HEK293 (cell line): Measurements from ENCODE around the gene RPS19.
"Not testable (repeated sequence)": the region's sequence is repeated elsewhere in the genome, so short reads cannot be mapped to it uniquely, and the experiment has no call there.

ENCODE experiments used
- CTCF ChIA-PET: fragments of 350-600 bp; formaldehyde crosslinking; extraction: SDS; loops from one replicate; lab custom pipeline; 2021; ENCODE audit warnings: antibody characterized with exemption; lab: Yijun Ruan, JAX
- POLR2A ChIA-PET: fragments of 300-600 bp; formaldehyde crosslinking; extraction: SDS; loops from one replicate; lab custom pipeline; 2020; ENCODE audit warnings: antibody characterized with exemption, inconsistent platforms; lab: Yijun Ruan, JAX
- H3K27ac ChIP-seq: fragments of 200-500 bp; sonication (Bioruptor generic); 2 replicates; pipeline ENCODE4 v1.5.1; 2014; ENCODE audit warnings: low read depth, low read length, control low read depth, inconsistent platforms; ENCODE audit errors: extremely low read depth
- H3K36me3 ChIP-seq, 2 experiments: fragments of 200-500 bp in 1 of 2; sonication (Bioruptor generic) in 1 of 2; 1 replicate in 1 of 2; 2 replicates in 1 of 2; pipeline ENCODE4 v1.5.1; 2014 to 2017; ENCODE audit warnings: inconsistent platforms in 2 of 2, low read length in 2 of 2; ENCODE audit not compliant: control insufficient read depth in 2 of 2, insufficient read depth in 1 of 2
- H3K4me1 ChIP-seq: fragments of 200-500 bp; sonication (Bioruptor generic); 2 replicates; pipeline ENCODE4 v1.5.1; 2014; ENCODE audit warnings: mild to moderate bottlenecking, low read length, inconsistent platforms; ENCODE audit not compliant: control insufficient read depth, insufficient read depth
- H3K4me3 ChIP-seq: 2 replicates; pipeline ENCODE4 v1.5.1; 2011; ENCODE audit warnings: low read depth, mild to moderate bottlenecking, control low read depth, low read length, moderate library complexity
- H3K9me3 ChIP-seq: fragments of 200-500 bp; sonication (Bioruptor generic); 2 replicates; pipeline ENCODE4 v1.5.1; 2014; ENCODE audit warnings: low read depth, low read length, inconsistent platforms; ENCODE audit not compliant: control insufficient read depth, insufficient read depth
- BCL11B ChIP-seq: fragments of 450-650 bp; formaldehyde crosslinking; IDR thresholded peaks from 2 replicates; pipeline ENCODE4 v1.5.1; 2016; ENCODE audit warnings: low read depth, missing biosample characterization, missing genetic modification characterization
- HIC1 ChIP-seq: fragments of 450-650 bp; formaldehyde crosslinking; IDR thresholded peaks from 2 replicates; pipeline ENCODE4 v1.5.1; 2016; ENCODE audit warnings: missing biosample characterization, missing genetic modification characterization
- HOXC10 ChIP-seq: sonication (generic); formaldehyde crosslinking; IDR thresholded peaks from 2 replicates; pipeline ENCODE4 v1.8.1; 2023; ENCODE audit warnings: mild to moderate bottlenecking, missing genetic modification reagents
- KLF16 ChIP-seq: fragments of 450-650 bp; formaldehyde crosslinking; IDR thresholded peaks from 2 replicates; pipeline ENCODE4 v1.5.1; 2017; ENCODE audit warnings: missing biosample characterization, missing genetic modification characterization
- KLF7 ChIP-seq: fragments of 450-650 bp; formaldehyde crosslinking; IDR thresholded peaks from 2 replicates; pipeline ENCODE4 v1.5.1; 2016; ENCODE audit warnings: missing biosample characterization, missing genetic modification characterization, borderline replicate concordance
- PBX3 ChIP-seq: sonication (generic); formaldehyde crosslinking; IDR thresholded peaks from 2 replicates; pipeline ENCODE4 v1.8.1; 2022; ENCODE audit warnings: mild to moderate bottlenecking, moderate library complexity, missing genetic modification reagents
- ZBTB10 ChIP-seq: fragments of 450-650 bp; formaldehyde crosslinking; IDR thresholded peaks from 2 replicates; pipeline ENCODE4 v1.5.1; 2016; ENCODE audit warnings: missing biosample characterization, missing genetic modification characterization
- ZBTB17 ChIP-seq: fragments of 450-650 bp; formaldehyde crosslinking; IDR thresholded peaks from 2 replicates; pipeline ENCODE4 v1.5.1; 2016; ENCODE audit warnings: missing biosample characterization, missing genetic modification characterization
- ZBTB20 ChIP-seq: fragments of 450-650 bp; formaldehyde crosslinking; IDR thresholded peaks from 2 replicates; pipeline ENCODE4 v1.5.1; 2016; ENCODE audit warnings: missing biosample characterization, missing genetic modification characterization
- ZNF248 ChIP-seq: fragments of 450-650 bp; formaldehyde crosslinking; IDR thresholded peaks from 2 replicates; pipeline ENCODE4 v1.5.1; 2017; ENCODE audit warnings: missing biosample characterization, missing genetic modification characterization
- ZNF391 ChIP-seq: fragments of 450-650 bp; formaldehyde crosslinking; IDR thresholded peaks from 2 replicates; pipeline ENCODE4 v1.5.1; 2016; ENCODE audit warnings: low read depth, missing biosample characterization, missing genetic modification characterization, borderline replicate concordance
- ZNF544 ChIP-seq: fragments of 450-650 bp; formaldehyde crosslinking; IDR thresholded peaks from 2 replicates; pipeline ENCODE4 v1.5.0; 2017; ENCODE audit warnings: missing biosample characterization, missing genetic modification characterization
- ZNF549 ChIP-seq: fragments of 450-650 bp; IDR thresholded peaks from 2 replicates; pipeline ENCODE4 v1.5.1; 2018; ENCODE audit warnings: missing biosample characterization, missing genetic modification characterization, mild to moderate bottlenecking, inconsistent platforms, moderate library complexity
- ZNF629 ChIP-seq: fragments of 450-650 bp; formaldehyde crosslinking; IDR thresholded peaks from 2 replicates; pipeline ENCODE4 v1.5.1; 2017; ENCODE audit warnings: missing biosample characterization, missing genetic modification characterization
- ZNF639 ChIP-seq: fragments of 450-650 bp; formaldehyde crosslinking; IDR thresholded peaks from 2 replicates; pipeline ENCODE4 v1.5.1; 2016; ENCODE audit warnings: missing biosample characterization, missing genetic modification characterization
- ZNF645 ChIP-seq: fragments of 450-650 bp; formaldehyde crosslinking; IDR thresholded peaks from 2 replicates; pipeline ENCODE4; 2016; ENCODE audit warnings: missing biosample characterization, missing genetic modification characterization
- ZNF654 ChIP-seq: fragments of 450-650 bp; formaldehyde crosslinking; IDR thresholded peaks from 2 replicates; pipeline ENCODE4 v1.5.1; 2016; ENCODE audit warnings: low read depth, missing biosample characterization, missing genetic modification characterization
- ZSCAN5A ChIP-seq: fragments of 450-650 bp; formaldehyde crosslinking; IDR thresholded peaks from 2 replicates; pipeline ENCODE4 v1.5.1; 2016; ENCODE audit warnings: missing biosample characterization, missing genetic modification characterization

Gene RPS19

GRCh38 chr19:41913538-41914423, 53.7 kb downstream of the RPS19 start (continued):
- no peak for TF ChIP-seq ZNF639 (tag by site-specific recombination)
- no peak for TF ChIP-seq PBX3 (CRISPR knock-in tag)
- 0 out of 2 replicates have a peak, but pooled peaks have one; percentile 50 for TF ChIP-seq ZNF248 (tag by site-specific recombination)
- no peak for TF ChIP-seq ZNF654
- TF ChIP-seq ZNF391 (tag by site-specific recombination), result no peak
- TF ChIP-seq ZNF629 (tag by site-specific recombination), result no peak
- no peak for TF ChIP-seq KLF16 (tag by site-specific recombination)
- no peak for TF ChIP-seq ZBTB20 (tag by site-specific recombination)

- H3K9me3 ChIP-seq, H3K36me3 ChIP-seq, H3K4me1 ChIP-seq, H3K27ac ChIP-seq, CTCF ChIA-PET: not testable (repeated sequence)
- TF ChIP-seq BCL11B (tag by site-specific recombination), result 0 out of 2 replicates have a peak, but pooled peaks have one; percentile 5
- TF ChIP-seq ZBTB17 (tag by site-specific recombination), result peak; percentile 69; the same call in 1 of the 2 replicates
- TF ChIP-seq, all 188 proteins: peak for 2; not testable (repeated sequence) for 186
- POLR2A ChIA-PET, H3K4me3 ChIP-seq: not testable (repeated sequence)
Measured at GRCh38 chr19:41914424-41914834, 54.4 kb downstream of the RPS19 start.

- H3K27ac ChIP-seq, result no peak overlapping the region
- H3K36me3 ChIP-seq, result no peaks in the 10 kb centered on the region
- no peak overlapping the region for H3K4me3 ChIP-seq
- H3K4me1 ChIP-seq, result no peaks in the 10 kb centered on the region
- POLR2A ChIA-PET, result no interaction called here
- no peaks in the 10 kb centered on the region for H3K9me3 ChIP-seq
- CTCF ChIA-PET, result no interaction called here
- TF ChIP-seq ZNF391 (tag by site-specific recombination), result no peak
- no peak for TF ChIP-seq KLF7 (tag by site-specific recombination)
- no peak for TF ChIP-seq ZNF645 (tag by site-specific recombination)
- TF ChIP-seq ZSCAN5A (tag by site-specific recombination), result no peak
- TF ChIP-seq ZBTB10 (tag by site-specific recombination), result peak; percentile 44; the same call in 1 of the 2 replicates
- no peak for TF ChIP-seq ZNF549 (tag by site-specific recombination)
- no peak for TF ChIP-seq ZNF544 (tag by site-specific recombination)
- no peak for TF ChIP-seq HOXC10
- no peak for TF ChIP-seq ZNF639 (tag by site-specific recombination)
- TF ChIP-seq HIC1 (tag by site-specific recombination), result no peak
Measured at GRCh38 chr19:41915021-41915775, 55.1 kb downstream of the RPS19 start.
